ENCODE data around the gene GPC3. TPM values are rescaled to one million over a fixed set of nuclear protein-coding genes. Genes with fewer than 3 reads are reported as not detected.

GPC3 gene
- total and polyA plus RNA-seq, 4 donors = 8.3 to 270 (median 52.4) TPM

DNA sequence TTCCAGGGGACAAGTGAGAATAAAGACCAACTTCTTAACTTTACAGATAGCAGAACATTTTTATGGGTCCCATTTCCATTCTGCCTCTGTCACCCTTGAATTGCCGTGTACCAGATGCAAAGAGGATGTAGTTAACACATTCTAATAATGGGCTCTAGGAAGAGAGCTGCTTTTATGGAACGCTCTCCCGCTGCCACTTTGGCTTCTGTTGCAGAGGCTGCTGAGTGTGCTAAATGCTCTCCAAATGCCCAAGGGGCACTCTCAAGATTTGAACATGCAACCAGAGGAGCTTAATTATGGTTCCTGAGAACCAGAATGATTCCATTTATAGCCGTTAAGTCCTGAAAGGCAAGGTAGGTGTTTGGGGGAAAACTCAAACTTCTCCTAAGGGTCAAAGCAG lies 28.1 kb upstream of the GPC3 start:
- Histone ChIP-seq H3K9ac (ENCODE audit: insufficient read depth in 1 of 2, low read length in 2 of 2) (no peak overlapping the region), H3K9me3 (ENCODE audit: control insufficient read depth in 4 of 4, insufficient read depth in 3 of 4, low read length in 3 of 4) (no peaks in the 10 kb centered on the region), H3K36me3 (ENCODE audit: control insufficient read depth in 4 of 4, insufficient read depth in 4 of 4, low read length in 4 of 4) (no peaks in the 10 kb centered on the region), H3K27ac (ENCODE audit: low read depth in 1 of 2, low read length in 1 of 2) (no peak overlapping the region), H3K4me1 (ENCODE audit: control insufficient read depth in 5 of 5, insufficient read depth in 5 of 5, low read length in 5 of 5) (no peaks in the 10 kb centered on the region), H3K27me3 (ENCODE audit: control insufficient read depth in 3 of 3, insufficient read depth in 3 of 3, low read length in 2 of 3) (peaks cover 0 to 17% (median 3%) of the 10 kb centered on the region in 3 donors), H3K4me3 (no peak overlapping the region)
- DNase-seq = no peak
- TF ChIP-seq, protein P1, sequence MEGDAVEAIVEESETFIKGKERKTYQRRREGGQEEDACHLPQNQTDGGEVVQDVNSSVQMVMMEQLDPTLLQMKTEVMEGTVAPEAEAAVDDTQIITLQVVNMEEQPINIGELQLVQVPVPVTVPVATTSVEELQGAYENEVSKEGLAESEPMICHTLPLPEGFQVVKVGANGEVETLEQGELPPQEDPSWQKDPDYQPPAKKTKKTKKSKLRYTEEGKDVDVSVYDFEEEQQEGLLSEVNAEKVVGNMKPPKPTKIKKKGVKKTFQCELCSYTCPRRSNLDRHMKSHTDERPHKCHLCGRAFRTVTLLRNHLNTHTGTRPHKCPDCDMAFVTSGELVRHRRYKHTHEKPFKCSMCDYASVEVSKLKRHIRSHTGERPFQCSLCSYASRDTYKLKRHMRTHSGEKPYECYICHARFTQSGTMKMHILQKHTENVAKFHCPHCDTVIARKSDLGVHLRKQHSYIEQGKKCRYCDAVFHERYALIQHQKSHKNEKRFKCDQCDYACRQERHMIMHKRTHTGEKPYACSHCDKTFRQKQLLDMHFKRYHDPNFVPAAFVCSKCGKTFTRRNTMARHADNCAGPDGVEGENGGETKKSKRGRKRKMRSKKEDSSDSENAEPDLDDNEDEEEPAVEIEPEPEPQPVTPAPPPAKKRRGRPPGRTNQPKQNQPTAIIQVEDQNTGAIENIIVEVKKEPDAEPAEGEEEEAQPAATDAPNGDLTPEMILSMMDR (IDR thresholded peaks at IDR 0.05; ENCODE audit: control extremely low read depth, extremely low read depth) = no peak
- ATAC-seq (ENCODE audit: insufficient read depth, low FRiP score) = no peak
- 71 to 79% methylated on average over 4 of the region's 4 CpGs for WGBS, 2 donors

DNA sequence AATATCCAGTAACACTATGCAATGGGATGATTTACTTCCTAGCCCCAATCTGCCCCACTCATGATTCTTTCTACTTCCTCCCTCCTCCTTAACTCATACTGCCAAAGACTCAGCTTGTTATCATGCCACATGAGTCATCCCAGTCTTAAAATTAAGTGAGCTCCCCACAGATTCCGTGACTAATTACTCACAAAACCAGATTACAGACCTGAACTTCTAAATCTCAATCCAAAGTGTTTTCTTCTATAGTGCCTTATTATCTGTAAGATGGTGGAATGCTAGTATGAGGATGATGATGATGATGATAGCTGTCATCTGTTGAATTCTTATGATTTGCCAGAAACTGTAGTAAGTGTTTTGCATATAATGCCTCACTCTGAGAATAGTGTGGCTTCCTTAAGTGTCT lies 27.7 kb upstream of the GPC3 start:
- no peaks in the 10 kb centered on the region for H3K9me3 ChIP-seq (ENCODE audit: control insufficient read depth in 4 of 4, insufficient read depth in 3 of 4, low read length in 3 of 4)

DNA sequence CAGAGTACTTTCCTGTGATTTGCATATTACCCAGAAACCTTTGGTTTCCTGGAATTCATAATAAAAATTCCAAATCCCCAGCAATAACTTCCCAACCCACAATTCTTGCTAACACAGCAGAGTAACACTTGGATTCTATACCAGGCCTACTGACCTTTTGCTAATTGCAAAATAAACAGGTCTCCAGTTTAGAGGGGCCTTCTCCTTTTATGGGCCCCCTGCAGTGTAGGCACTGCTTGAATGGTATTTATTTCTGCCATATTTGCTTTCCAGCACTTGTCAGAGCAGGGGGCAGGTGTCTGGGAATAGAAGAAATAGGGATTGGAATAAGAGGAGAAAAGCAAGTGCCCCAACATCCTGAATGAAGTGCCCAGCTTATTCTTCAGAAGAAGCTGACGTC lies 25.3 kb upstream of the GPC3 start:
- no peak for ATAC-seq (ENCODE audit: insufficient read depth, low FRiP score)
- no peak overlapping the region for H3K4me3 ChIP-seq
- 48 to 80% methylated on average over 1 of the region's 1 CpG for WGBS, 2 donors

More for the DNA sequence above, 27.7 kb upstream of the GPC3 start:
- TF ChIP-seq, protein P1 (IDR thresholded peaks at IDR 0.05; ENCODE audit: control extremely low read depth, extremely low read depth) = no peak
- Histone ChIP-seq H3K36me3 (ENCODE audit: control insufficient read depth in 4 of 4, insufficient read depth in 4 of 4, low read length in 4 of 4) (no peaks in the 10 kb centered on the region), H3K9ac (ENCODE audit: insufficient read depth in 1 of 2, low read length in 2 of 2) (no peak overlapping the region), H3K27me3 (ENCODE audit: control insufficient read depth in 3 of 3, insufficient read depth in 3 of 3, low read length in 2 of 3) (peaks cover 0 to 17% (median 3%) of the 10 kb centered on the region in 3 donors), H3K4me1 (ENCODE audit: control insufficient read depth in 5 of 5, insufficient read depth in 5 of 5, low read length in 5 of 5) (no peaks in the 10 kb centered on the region), H3K4me3 (no peak overlapping the region), H3K27ac (ENCODE audit: low read depth in 1 of 2, low read length in 1 of 2) (no peak overlapping the region)
- WGBS, 2 donors = 45 to 83% methylated on average over 1 of the region's 1 CpG
- ATAC-seq (ENCODE audit: insufficient read depth, low FRiP score) (peak; percentile 51), DNase-seq (no peak)

More for the DNA sequence above, 25.3 kb upstream of the GPC3 start:
- no peaks in the 10 kb centered on the region for H3K4me1 ChIP-seq (ENCODE audit: control insufficient read depth in 5 of 5, insufficient read depth in 5 of 5, low read length in 5 of 5)
- no peak overlapping the region for H3K27ac ChIP-seq (ENCODE audit: low read depth in 1 of 2, low read length in 1 of 2)
- TF ChIP-seq, protein P1 (IDR thresholded peaks at IDR 0.05; ENCODE audit: control extremely low read depth, extremely low read depth) = no peak
- H3K9me3 ChIP-seq (ENCODE audit: control insufficient read depth in 4 of 4, insufficient read depth in 3 of 4, low read length in 3 of 4) = no peaks in the 10 kb centered on the region
- H3K9ac ChIP-seq (ENCODE audit: insufficient read depth in 1 of 2, low read length in 2 of 2) = no peak overlapping the region
- no peak for DNase-seq
- no peaks in the 10 kb centered on the region for H3K36me3 ChIP-seq (ENCODE audit: control insufficient read depth in 4 of 4, insufficient read depth in 4 of 4, low read length in 4 of 4)
- H3K27me3 ChIP-seq (ENCODE audit: control insufficient read depth in 3 of 3, insufficient read depth in 3 of 3, low read length in 2 of 3) = peaks cover 0 to 20% (median 0%) of the 10 kb centered on the region in 3 donors
